Measurements from ENCODE around the gene EHD2.

Gene EHD2

DNA sequence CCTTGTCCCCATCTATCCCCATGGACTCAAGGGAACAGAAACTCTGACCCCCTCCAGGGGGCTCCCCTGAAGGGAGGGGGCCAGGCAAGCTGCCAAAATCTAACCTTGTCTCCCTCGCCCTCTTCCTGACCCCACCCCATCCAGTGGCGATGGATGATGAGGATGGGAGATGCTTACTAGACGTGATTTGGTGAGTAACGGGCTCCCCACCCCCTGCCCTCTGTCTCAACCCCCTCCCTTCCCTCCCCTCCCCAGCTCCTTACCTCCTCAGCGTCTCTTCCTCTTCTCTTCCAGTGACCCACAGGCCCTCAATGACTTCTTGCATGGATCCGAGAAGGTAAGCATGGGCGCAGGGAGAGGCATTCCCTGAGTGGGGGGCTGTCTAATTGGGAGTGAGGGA lies 39.8 kb upstream of the EHD2 start:
- CTCF ChIA-PET, result no interaction called here
- H3K27ac ChIP-seq, result no peak overlapping the region; the same call in 1 of the 2 replicates
- TF ChIP-seq, protein P1, sequence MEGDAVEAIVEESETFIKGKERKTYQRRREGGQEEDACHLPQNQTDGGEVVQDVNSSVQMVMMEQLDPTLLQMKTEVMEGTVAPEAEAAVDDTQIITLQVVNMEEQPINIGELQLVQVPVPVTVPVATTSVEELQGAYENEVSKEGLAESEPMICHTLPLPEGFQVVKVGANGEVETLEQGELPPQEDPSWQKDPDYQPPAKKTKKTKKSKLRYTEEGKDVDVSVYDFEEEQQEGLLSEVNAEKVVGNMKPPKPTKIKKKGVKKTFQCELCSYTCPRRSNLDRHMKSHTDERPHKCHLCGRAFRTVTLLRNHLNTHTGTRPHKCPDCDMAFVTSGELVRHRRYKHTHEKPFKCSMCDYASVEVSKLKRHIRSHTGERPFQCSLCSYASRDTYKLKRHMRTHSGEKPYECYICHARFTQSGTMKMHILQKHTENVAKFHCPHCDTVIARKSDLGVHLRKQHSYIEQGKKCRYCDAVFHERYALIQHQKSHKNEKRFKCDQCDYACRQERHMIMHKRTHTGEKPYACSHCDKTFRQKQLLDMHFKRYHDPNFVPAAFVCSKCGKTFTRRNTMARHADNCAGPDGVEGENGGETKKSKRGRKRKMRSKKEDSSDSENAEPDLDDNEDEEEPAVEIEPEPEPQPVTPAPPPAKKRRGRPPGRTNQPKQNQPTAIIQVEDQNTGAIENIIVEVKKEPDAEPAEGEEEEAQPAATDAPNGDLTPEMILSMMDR (conservative IDR thresholded peaks at IDR 0.05; ENCODE audit: low read depth), result no peak
- DNase-seq (ENCODE audit: low spot score), result no peak
- POLR2A ChIA-PET (ENCODE audit: low non-redundant PET), result no interaction called here

DNA sequence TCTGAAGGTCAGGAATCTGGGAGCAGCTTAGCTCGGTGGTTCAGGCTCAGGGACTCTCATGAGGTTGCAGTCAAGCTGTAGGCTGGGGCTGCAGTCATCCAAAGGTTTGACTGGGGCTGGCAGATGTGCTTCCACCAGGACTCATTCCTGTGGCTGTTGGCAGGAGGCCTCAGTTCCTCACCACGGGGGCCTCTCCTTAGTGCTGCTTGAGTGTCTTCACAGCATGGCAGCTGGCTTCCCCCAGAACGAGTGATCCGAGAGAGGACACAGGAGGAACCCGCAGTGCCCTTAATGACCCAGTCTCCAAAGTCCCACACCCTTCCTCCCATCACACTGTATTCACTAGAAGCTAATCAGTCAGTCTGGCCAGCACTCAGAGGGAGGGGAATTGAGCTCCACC lies 38.7 kb upstream of the EHD2 start:
- TF ChIP-seq, protein P1 (conservative IDR thresholded peaks at IDR 0.05; ENCODE audit: low read depth), result no peak
- POLR2A ChIA-PET (ENCODE audit: low non-redundant PET), result no interaction called here
- H3K27ac ChIP-seq, result peak overlapping the region; percentile 25
- CTCF ChIA-PET, result no interaction called here
- no peak for DNase-seq (ENCODE audit: low spot score)

DNA sequence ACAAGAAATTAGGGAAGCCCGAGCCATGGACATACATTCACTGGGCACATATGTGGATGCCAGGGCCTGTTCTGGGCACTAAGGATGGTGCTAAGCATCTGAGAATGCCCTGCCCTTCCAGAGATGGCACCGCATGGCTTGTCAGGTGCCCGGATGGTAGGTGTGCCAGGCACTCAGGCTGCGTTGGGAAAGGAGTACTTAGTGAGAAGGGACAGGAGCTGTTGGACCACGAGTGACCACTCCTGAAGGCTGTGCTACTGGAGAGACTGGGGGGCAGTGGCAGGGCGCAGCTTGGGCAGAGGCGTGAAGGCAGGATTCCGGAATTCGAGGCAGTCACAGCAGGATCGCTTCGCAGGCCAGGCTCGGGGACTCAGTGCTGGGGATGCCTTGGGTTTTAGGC lies 38.0 kb upstream of the EHD2 start:
- ChIA-PET POLR2A (ENCODE audit: low non-redundant PET) (no interaction called here), CTCF (no interaction called here)
- peak overlapping the region; percentile 25; the same call in 1 of the 2 replicates for H3K27ac ChIP-seq
- TF ChIP-seq, protein P1 (conservative IDR thresholded peaks at IDR 0.05; ENCODE audit: low read depth), result no peak
- no peak for DNase-seq (ENCODE audit: low spot score)

DNA sequence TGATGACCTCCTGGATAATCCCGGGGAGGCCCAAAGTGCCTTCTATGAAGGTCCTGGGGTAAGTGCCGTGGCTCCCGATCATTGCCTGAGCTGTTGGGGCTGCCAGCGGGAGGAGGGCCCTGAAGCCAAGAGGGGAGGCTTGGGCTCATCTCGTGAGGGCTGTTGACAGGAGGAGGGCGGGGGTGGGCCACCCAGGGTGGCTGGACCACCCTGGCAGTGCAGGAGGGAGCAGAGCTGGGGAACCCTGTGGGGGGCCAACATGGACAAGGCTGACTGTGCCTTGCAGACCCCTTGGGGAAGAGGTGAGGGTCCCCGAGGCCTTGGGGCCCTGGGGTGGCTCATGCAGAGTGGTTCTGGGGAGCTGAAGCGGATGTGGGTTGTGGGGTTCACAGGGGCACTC lies 37.4 kb upstream of the EHD2 start:
- CTCF ChIA-PET, result no interaction called here
- DNase-seq (ENCODE audit: low spot score), result no peak
- POLR2A ChIA-PET (ENCODE audit: low non-redundant PET), result no interaction called here
- H3K27ac ChIP-seq, result no peak overlapping the region
- TF ChIP-seq, protein P1 (conservative IDR thresholded peaks at IDR 0.05; ENCODE audit: low read depth), result no peak

DNA sequence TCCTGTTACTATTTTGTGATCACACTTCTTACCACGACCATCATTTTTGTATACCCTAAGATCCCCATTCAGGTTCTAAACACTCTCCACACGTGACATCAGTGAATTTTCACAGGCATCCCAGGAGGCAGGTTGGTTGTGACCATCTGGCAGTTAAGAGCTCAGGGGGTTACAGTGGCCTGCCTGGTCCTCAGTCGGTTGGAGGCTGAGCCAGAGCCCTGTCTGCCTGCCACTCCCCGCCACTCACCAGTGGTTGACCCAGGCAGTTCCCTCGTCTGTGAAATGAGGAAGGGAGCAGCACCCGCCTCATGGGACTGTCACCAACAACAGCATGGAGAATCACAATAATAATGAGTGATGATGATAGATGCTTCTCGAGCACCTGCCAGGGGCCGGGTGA lies 36.4 kb upstream of the EHD2 start:
- TF ChIP-seq, protein P1 (conservative IDR thresholded peaks at IDR 0.05; ENCODE audit: low read depth), result no peak
- POLR2A ChIA-PET (ENCODE audit: low non-redundant PET), result no interaction called here
- no peak for DNase-seq (ENCODE audit: low spot score)
- H3K27ac ChIP-seq, result peak overlapping the region; percentile 23
- CTCF ChIA-PET, result interaction anchor here (1.6 kb wide), 1 partner anchor 23 kb away, joined by 5 read pairs; no protein-coding TSS in a partner anchor

DNA sequence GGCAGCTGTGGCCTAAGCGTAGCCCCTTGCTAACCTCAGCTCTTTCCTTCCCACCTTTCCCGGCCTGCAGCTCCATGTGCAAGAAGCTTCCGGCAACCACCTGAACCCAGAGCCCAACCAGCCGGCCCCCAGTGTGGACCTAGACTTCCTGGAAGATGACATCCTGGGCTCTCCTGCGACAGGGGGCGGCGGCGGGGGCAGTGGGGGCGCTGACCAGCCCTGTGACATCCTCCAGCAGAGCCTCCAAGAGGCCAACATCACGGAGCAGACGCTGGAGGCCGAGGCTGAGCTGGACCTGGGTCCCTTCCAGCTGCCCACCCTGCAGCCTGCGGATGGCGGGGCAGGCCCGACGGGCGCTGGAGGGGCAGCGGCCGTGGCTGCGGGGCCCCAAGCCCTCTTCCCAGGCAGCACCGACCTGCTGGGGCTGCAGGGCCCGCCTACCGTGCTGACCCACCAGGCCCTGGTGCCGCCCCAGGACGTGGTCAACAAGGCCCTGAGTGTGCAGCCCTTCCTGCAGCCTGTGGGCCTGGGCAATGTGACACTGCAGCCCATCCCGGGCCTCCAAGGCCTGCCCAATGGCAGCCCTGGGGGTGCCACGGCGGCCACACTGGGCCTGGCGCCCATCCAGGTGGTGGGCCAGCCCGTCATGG lies 33.8 kb upstream of the EHD2 start:
- TF ChIP-seq, protein P1 (conservative IDR thresholded peaks at IDR 0.05; ENCODE audit: low read depth), result no peak
- H3K27ac ChIP-seq, result no peak overlapping the region
- ChIA-PET POLR2A (ENCODE audit: low non-redundant PET) (no interaction called here), CTCF (interaction anchor here (0.6 kb wide), 1 partner anchor 38 kb away, joined by 3 read pairs; no protein-coding TSS in a partner anchor)
- DNase-seq (ENCODE audit: low spot score), result no peak
